ENCODE results near the gene ITSN1. TPM values are rescaled to one million over a fixed set of nuclear protein-coding genes. Genes with fewer than 3 reads are reported as not detected.

ITSN1 gene
- total RNA-seq, 1 donor from 2014 or later = 44.0 TPM

DNA sequence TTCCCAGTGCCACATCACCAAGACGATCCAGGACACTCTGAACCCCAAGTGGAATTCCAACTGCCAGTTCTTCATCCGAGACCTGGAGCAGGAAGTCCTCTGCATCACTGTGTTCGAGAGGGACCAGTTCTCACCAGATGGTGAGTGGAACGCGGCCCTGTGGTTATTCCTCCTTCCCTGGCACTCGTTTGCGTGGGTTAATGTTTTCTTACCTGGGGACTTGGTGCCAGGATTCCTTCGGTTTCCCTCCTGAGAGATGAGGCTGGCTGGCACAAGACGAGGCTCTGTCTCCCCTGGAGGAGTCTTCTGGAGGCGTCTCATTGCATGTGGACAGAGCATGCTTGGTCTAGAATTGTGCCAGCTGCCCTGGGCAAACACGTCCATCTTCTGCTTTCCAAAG, 244.0 kb downstream of the ITSN1 start:
- Mint-ChIP-seq H3K27ac (ENCODE audit: unreplicated experiment) (no peak overlapping the region), H3K4me1 (ENCODE audit: unreplicated experiment) (peaks cover 40% of the 10 kb centered on the region), H3K36me3 (ENCODE audit: unreplicated experiment) (no peaks in the 10 kb centered on the region), H3K4me3 (ENCODE audit: unreplicated experiment) (no peak overlapping the region), H3K9me3 (ENCODE audit: unreplicated experiment) (no peaks in the 10 kb centered on the region), H3K27me3 (ENCODE audit: unreplicated experiment) (no peaks in the 10 kb centered on the region)
- TF ChIP-seq, protein P1, sequence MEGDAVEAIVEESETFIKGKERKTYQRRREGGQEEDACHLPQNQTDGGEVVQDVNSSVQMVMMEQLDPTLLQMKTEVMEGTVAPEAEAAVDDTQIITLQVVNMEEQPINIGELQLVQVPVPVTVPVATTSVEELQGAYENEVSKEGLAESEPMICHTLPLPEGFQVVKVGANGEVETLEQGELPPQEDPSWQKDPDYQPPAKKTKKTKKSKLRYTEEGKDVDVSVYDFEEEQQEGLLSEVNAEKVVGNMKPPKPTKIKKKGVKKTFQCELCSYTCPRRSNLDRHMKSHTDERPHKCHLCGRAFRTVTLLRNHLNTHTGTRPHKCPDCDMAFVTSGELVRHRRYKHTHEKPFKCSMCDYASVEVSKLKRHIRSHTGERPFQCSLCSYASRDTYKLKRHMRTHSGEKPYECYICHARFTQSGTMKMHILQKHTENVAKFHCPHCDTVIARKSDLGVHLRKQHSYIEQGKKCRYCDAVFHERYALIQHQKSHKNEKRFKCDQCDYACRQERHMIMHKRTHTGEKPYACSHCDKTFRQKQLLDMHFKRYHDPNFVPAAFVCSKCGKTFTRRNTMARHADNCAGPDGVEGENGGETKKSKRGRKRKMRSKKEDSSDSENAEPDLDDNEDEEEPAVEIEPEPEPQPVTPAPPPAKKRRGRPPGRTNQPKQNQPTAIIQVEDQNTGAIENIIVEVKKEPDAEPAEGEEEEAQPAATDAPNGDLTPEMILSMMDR (IDR thresholded peaks at IDR 0.05) = no peak
- DNase-seq (ENCODE audit: extremely low spot score, unreplicated experiment) = no peak

DNA sequence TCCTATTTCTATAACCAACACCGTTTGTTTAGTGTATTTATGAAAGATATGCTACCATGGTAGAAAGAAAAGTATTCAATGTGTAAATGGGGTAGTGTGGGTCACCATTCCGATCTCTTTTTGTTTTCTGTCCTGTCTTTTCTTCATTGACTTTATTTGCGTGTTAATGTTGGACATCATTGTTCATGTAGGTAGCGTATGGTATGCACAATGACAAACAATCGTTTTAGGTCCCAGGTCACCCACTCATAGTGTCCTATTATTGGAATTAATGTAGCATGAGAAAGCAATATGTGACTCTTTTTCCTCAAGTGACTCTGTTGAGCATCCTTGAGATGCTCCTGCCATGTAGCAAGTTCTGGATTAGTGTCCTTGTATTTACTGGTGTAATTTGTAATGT, 247.9 kb downstream of the ITSN1 start:
- Mint-ChIP-seq H3K9me3 (ENCODE audit: unreplicated experiment) (no peaks in the 10 kb centered on the region), H3K27me3 (ENCODE audit: unreplicated experiment) (no peaks in the 10 kb centered on the region), H3K4me1 (ENCODE audit: unreplicated experiment) (peaks cover 20% of the 10 kb centered on the region), H3K4me3 (ENCODE audit: unreplicated experiment) (no peak overlapping the region), H3K27ac (ENCODE audit: unreplicated experiment) (no peak overlapping the region), H3K36me3 (ENCODE audit: unreplicated experiment) (no peaks in the 10 kb centered on the region)
- TF ChIP-seq, protein P1 (IDR thresholded peaks at IDR 0.05) = no peak
- no peak for DNase-seq (ENCODE audit: extremely low spot score, unreplicated experiment)

DNA sequence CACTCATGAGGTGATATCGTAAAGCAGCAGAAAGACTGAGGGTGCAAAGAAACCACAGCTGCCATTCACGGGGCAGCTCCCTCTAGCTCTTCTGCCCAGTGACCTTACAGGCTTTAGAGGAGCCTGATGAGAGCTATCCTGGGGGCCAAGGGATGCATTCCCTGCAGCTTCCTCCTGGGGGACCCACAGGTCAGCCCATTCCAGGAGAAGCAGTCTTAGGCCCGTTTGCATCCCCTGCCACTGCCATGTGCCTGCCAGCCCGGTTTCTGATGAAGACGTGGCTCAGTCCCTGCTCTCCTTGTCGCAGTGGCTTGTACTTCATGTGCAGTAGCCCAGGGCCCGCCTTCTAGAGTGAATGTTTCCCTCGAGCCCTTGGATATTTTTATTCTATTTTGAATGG, 250.6 kb downstream of the ITSN1 start:
- TF ChIP-seq, protein P1 (IDR thresholded peaks at IDR 0.05) = no peak
- no peak for DNase-seq (ENCODE audit: extremely low spot score, unreplicated experiment)
- Mint-ChIP-seq H3K27ac (ENCODE audit: unreplicated experiment) (no peak overlapping the region), H3K4me3 (ENCODE audit: unreplicated experiment) (no peak overlapping the region), H3K36me3 (ENCODE audit: unreplicated experiment) (no peaks in the 10 kb centered on the region), H3K9me3 (ENCODE audit: unreplicated experiment) (no peaks in the 10 kb centered on the region), H3K27me3 (ENCODE audit: unreplicated experiment) (no peaks in the 10 kb centered on the region), H3K4me1 (ENCODE audit: unreplicated experiment) (peaks cover 19% of the 10 kb centered on the region)

DNA sequence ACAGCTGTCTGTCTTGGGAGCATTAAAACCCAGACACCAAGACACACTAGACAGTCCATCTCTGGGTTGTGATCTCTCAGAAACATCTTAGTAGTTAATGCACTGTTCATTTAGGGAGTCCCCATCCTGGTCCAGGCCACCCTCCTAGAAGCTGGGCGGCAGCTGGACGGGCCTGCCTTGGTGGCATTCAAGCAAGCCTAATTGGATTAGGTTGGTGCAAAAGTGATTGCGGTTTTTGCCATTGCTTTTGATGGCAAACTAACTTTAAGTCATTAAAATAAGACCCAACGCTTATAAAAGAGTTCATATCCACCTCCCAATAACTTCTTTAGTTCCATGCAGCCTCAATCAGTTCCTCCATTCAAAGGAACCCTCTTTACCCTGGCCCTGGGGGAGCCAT, 251.6 kb downstream of the ITSN1 start:
- no peaks in the 10 kb centered on the region for H3K36me3 Mint-ChIP-seq (ENCODE audit: unreplicated experiment)
- no peak for DNase-seq (ENCODE audit: extremely low spot score, unreplicated experiment)
- TF ChIP-seq, protein P1 (IDR thresholded peaks at IDR 0.05) = no peak
- peaks cover 25% of the 10 kb centered on the region for H3K4me1 Mint-ChIP-seq (ENCODE audit: unreplicated experiment)
- no peak overlapping the region for H3K4me3 Mint-ChIP-seq (ENCODE audit: unreplicated experiment)
- H3K9me3 Mint-ChIP-seq (ENCODE audit: unreplicated experiment) = no peaks in the 10 kb centered on the region
- no peaks in the 10 kb centered on the region for H3K27me3 Mint-ChIP-seq (ENCODE audit: unreplicated experiment)
- H3K27ac Mint-ChIP-seq (ENCODE audit: unreplicated experiment) = no peak overlapping the region

DNA sequence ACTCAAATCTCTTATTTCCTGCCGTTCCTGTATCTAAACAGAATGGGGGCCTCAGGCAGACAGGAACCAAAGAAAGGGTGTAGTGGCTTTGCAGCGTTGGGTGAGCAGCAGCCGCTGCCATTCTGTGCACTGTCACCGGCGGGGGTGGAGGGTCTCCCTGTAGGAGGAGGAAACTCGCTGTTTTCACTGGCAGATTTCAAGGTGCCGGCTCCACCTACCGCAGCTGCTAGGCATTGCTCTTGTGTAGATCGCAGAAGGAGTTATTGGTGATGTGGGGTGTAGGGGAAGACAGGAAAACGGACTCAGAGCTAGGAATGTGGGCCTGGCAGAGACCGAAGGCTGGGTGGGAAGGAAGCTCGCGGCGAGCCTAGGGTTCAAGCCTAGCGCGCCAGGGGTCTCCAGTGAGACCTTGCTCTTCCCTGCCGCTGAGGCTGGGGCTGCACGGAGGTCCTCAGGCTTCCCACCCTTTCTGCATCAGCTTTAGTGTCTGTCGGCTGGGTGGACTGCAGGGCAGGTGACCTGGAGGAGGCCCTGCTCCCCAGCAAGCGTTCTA, 252.5 kb downstream of the ITSN1 start:
- Mint-ChIP-seq H3K9me3 (ENCODE audit: unreplicated experiment) (no peaks in the 10 kb centered on the region), H3K27ac (ENCODE audit: unreplicated experiment) (peak overlapping the region; percentile 68), H3K4me1 (ENCODE audit: unreplicated experiment) (peaks cover 32% of the 10 kb centered on the region), H3K36me3 (ENCODE audit: unreplicated experiment) (no peaks in the 10 kb centered on the region), H3K27me3 (ENCODE audit: unreplicated experiment) (no peaks in the 10 kb centered on the region), H3K4me3 (ENCODE audit: unreplicated experiment) (peak overlapping the region; percentile 72)
- TF ChIP-seq, protein P1 (IDR thresholded peaks at IDR 0.05) = peak; percentile 92
- peak; percentile 93 for DNase-seq (ENCODE audit: extremely low spot score, unreplicated experiment)

Measured in osteocyte (in vitro differentiated cells).